Fibroblast of skin of abdomen (primary cell): ENCODE data around the gene GRIA3.
A peak's percentile ranks its signal among the peaks of the same experiment; 100 is the strongest.
"Not testable (repeated sequence)": the region's sequence is repeated elsewhere in the genome, so short reads cannot be mapped to it uniquely, and the experiment has no call there.

ENCODE experiments used
- DNase-seq: peaks from one replicate; pipeline ENCODE4 v3.0.0-alpha.2; 2013

GRIA3 gene

GRCh38 chrX:123358457-123358856, 174.4 kb downstream of the GRIA3 start:
- no peak for DNase-seq

- DNase-seq: peak; percentile 59
Measured at GRCh38 chrX:123361371-123361770, 177.3 kb downstream of the GRIA3 start.

- not testable (repeated sequence) for DNase-seq
Measured at GRCh38 chrX:123386196-123386595, 202.1 kb downstream of the GRIA3 start.

GRCh38 chrX:123392921-123393320, 208.8 kb downstream of the GRIA3 start:
- peak; percentile 27 for DNase-seq

GRCh38 chrX:123399709-123400108, 215.6 kb downstream of the GRIA3 start:
- peak; percentile 19 for DNase-seq

GRCh38 chrX:123405231-123405630, 221.2 kb downstream of the GRIA3 start:
- no peak for DNase-seq

GRCh38 chrX:123408821-123409737, 225.0 kb downstream of the GRIA3 start:
- peak; percentile 84 for DNase-seq

- peak; percentile 43 for DNase-seq
Measured at GRCh38 chrX:123422875-123423274, 238.8 kb downstream of the GRIA3 start.

- DNase-seq: peak; percentile 81
Measured at GRCh38 chrX:123424546-123424945, 240.5 kb downstream of the GRIA3 start.

GRCh38 chrX:123425471-123425870, 241.4 kb downstream of the GRIA3 start:
- peak; percentile 25 for DNase-seq

GRCh38 chrX:123425904-123426303, 241.8 kb downstream of the GRIA3 start:
- peak; percentile 12 for DNase-seq

GRCh38 chrX:123432361-123433150, 248.5 kb downstream of the GRIA3 start:
- no peak for DNase-seq

- DNase-seq: no peak
Measured at GRCh38 chrX:123436512-123437136, 252.5 kb downstream of the GRIA3 start.

GRCh38 chrX:123439926-123440325, 255.8 kb downstream of the GRIA3 start:
- DNase-seq: not testable (repeated sequence)

- DNase-seq: no peak
Measured at GRCh38 chrX:123442764-123443163, 258.7 kb downstream of the GRIA3 start.

GRCh38 chrX:123447506-123447905, 263.4 kb downstream of the GRIA3 start:
- DNase-seq: no peak

GRCh38 chrX:123449335-123449734, 265.3 kb downstream of the GRIA3 start:
- no peak for DNase-seq

- no peak for DNase-seq
Measured at GRCh38 chrX:123450222-123450621, 266.1 kb downstream of the GRIA3 start.

GRCh38 chrX:123454712-123455431, 270.8 kb downstream of the GRIA3 start:
- no peak for DNase-seq

- DNase-seq: no peak
Measured at GRCh38 chrX:123455693-123456092, 271.6 kb downstream of the GRIA3 start.

GRCh38 chrX:123464709-123465108, 280.6 kb downstream of the GRIA3 start:
- DNase-seq: no peak

GRCh38 chrX:123468481-123468880, 284.4 kb downstream of the GRIA3 start:
- DNase-seq: no peak
